Stimulated activated CD8-positive, alpha-beta memory T cell treated with anti-CD3 and anti-CD28 coated beads, Interleukin-7, amount 100 ng/mL, for 1 hour (primary cell): ENCODE data around the gene FAM13A.
"Not testable (repeated sequence)": the region's sequence is repeated elsewhere in the genome, so short reads cannot be mapped to it uniquely, and the experiment has no call there.

ENCODE experiments used
- DNase-seq, 2 donors: peaks; one replicate each; pipeline ENCODE4 v3.0.0-alpha.2; 2020; ENCODE audit warnings: low read depth in 2 of 2

FAM13A gene

GRCh38 chr4:89042055-89042454 is 14.9 kb downstream of the FAM13A start:
- no peak for DNase-seq

- no peak for DNase-seq
Measured at GRCh38 chr4:89039730-89040338, 17.2 kb downstream of the FAM13A start.

GRCh38 chr4:89036535-89036934 is 20.4 kb downstream of the FAM13A start:
- DNase-seq: no peak

GRCh38 chr4:89031272-89031671 is 25.7 kb downstream of the FAM13A start:
- DNase-seq: no peak

- DNase-seq: no peak
Measured at GRCh38 chr4:89029591-89029990, 27.4 kb downstream of the FAM13A start.

- no peak for DNase-seq
Measured at GRCh38 chr4:89026542-89026941, 30.4 kb downstream of the FAM13A start.

- peak; percentile 11 to 14 for DNase-seq
Measured at GRCh38 chr4:89024051-89024675, 32.8 kb downstream of the FAM13A start.

GRCh38 chr4:89023140-89023539 is 33.8 kb downstream of the FAM13A start:
- DNase-seq: no peak

- no peak for DNase-seq
Measured at GRCh38 chr4:89022426-89023128, 34.4 kb downstream of the FAM13A start.

GRCh38 chr4:89021684-89022083 is 35.3 kb downstream of the FAM13A start:
- no peak for DNase-seq

GRCh38 chr4:89021062-89021461 is 35.9 kb downstream of the FAM13A start:
- DNase-seq: no peak

- not testable (repeated sequence) for DNase-seq
Measured at GRCh38 chr4:89014897-89015296, 42.1 kb downstream of the FAM13A start.

GRCh38 chr4:89009761-89010369 is 47.1 kb downstream of the FAM13A start:
- DNase-seq: no peak

- no peak for DNase-seq
Measured at GRCh38 chr4:89009115-89009514, 47.9 kb downstream of the FAM13A start.

GRCh38 chr4:89008166-89008565 is 48.8 kb downstream of the FAM13A start:
- DNase-seq: no peak

- DNase-seq: no peak
Measured at GRCh38 chr4:89007338-89007939, 49.5 kb downstream of the FAM13A start.

GRCh38 chr4:89006307-89006706 is 50.7 kb downstream of the FAM13A start:
- no peak for DNase-seq

- not testable (repeated sequence) for DNase-seq
Measured at GRCh38 chr4:89005066-89005465, 51.9 kb downstream of the FAM13A start.

GRCh38 chr4:89001647-89002445 is 55.1 kb downstream of the FAM13A start:
- no peak for DNase-seq

- no peak for DNase-seq
Measured at GRCh38 chr4:89000844-89001360, 56.1 kb downstream of the FAM13A start.

GRCh38 chr4:89000382-89000781 is 56.6 kb downstream of the FAM13A start:
- no peak for DNase-seq
